ENCODE results near the gene ATG2A.

The ATG2A gene

DNA sequence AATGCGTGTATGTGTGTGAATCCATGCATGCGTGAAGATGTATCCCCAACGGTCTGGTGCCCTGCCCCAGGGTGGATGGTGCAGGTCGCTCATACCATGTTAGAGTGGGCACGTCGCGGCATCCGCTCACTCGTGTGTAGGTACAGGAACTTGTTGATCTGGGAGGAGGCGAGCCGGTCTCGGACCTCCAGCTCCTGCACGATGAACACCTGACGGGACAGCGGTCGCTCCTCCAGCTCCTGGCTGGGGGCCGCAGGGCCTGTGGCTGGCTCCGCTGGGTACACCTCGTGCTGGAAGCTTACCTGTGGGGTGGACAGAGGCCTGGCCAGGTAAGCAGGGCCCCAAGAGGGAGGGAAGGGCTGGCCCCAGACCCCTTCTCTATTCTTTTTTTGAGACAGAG, 18.5 kb downstream of the ATG2A start:
- Histone ChIP-seq H3K27me3 (ENCODE audit: control insufficient read depth, insufficient read depth, low read length) (no peaks in the 10 kb centered on the region), H3K9me3 (ENCODE audit: control insufficient read depth, low read depth, low read length) (no peaks in the 10 kb centered on the region), H3K4me3 (ENCODE audit: low read length) (no peak overlapping the region), H3K36me3 (ENCODE audit: control insufficient read depth, low read depth, low read length) (no peaks in the 10 kb centered on the region), H3K4me1 (ENCODE audit: control insufficient read depth, low read depth, low read length) (no peaks in the 10 kb centered on the region), H3K27ac (ENCODE audit: low read length) (no peak overlapping the region), H3K9ac (ENCODE audit: low read length) (no peak overlapping the region)

DNA sequence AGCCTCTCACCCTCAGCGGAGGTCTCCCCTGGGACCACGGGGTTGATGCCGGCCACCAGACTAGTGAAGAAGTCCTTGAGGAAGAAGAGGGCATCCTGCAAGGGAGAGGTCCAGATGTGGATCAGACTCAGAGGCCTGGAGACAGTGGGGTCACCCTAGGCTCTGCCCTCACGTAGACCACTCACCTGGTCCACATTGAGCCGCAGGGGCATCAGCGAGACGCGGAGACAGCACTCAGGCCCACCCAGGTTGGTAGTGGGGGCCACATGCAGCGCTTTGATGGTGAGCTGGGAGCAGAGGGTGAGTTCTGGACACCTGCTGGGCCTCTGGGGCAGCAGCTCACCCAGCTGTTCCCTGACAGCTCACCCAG, 18.9 kb downstream of the ATG2A start:
- Histone ChIP-seq H3K9ac (ENCODE audit: low read length) (no peak overlapping the region), H3K4me3 (ENCODE audit: low read length) (no peak overlapping the region), H3K9me3 (ENCODE audit: control insufficient read depth, low read depth, low read length) (no peaks in the 10 kb centered on the region), H3K4me1 (ENCODE audit: control insufficient read depth, low read depth, low read length) (no peaks in the 10 kb centered on the region), H3K27ac (ENCODE audit: low read length) (no peak overlapping the region), H3K27me3 (ENCODE audit: control insufficient read depth, insufficient read depth, low read length) (no peaks in the 10 kb centered on the region), H3K36me3 (ENCODE audit: control insufficient read depth, low read depth, low read length) (no peaks in the 10 kb centered on the region)

DNA sequence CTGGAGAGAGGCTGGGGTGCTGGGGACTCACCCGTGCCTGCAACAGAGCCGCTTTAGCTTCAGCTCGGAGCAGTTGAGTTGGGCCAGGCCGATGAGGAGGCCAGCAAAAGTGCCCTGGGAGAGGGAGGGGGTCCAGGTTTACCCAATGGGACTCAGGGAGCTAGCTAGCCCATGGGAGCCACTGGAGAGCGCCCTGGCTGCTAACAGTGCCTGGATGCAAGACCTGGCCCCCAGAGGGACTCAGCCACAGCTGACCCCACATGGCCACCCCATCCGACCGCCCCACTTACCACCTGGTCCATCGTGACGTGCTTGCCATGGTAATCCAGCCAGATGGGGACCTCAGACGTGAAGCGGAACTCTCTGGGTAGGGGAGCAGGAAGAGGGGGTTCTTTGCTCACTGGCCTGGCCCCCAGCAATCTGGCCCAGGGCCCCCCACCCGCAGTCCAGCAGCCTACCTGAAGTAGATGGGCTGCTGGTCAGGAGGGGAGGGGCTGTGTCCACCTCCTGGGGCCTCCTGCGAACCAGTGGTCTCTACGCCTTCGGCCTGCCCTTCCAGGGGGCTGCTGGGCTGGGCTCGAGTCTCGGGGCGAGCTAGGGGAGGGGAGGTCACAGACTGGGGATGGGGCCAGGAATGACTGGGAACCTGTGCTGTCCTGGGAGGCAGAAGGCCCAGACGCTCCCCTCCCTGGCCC, 19.5 kb downstream of the ATG2A start:
- Histone ChIP-seq H3K27me3 (ENCODE audit: control insufficient read depth, insufficient read depth, low read length) (no peaks in the 10 kb centered on the region), H3K36me3 (ENCODE audit: control insufficient read depth, low read depth, low read length) (no peaks in the 10 kb centered on the region), H3K4me1 (ENCODE audit: control insufficient read depth, low read depth, low read length) (no peaks in the 10 kb centered on the region), H3K4me3 (ENCODE audit: low read length) (no peak overlapping the region), H3K9ac (ENCODE audit: low read length) (no peak overlapping the region), H3K9me3 (ENCODE audit: control insufficient read depth, low read depth, low read length) (no peaks in the 10 kb centered on the region), H3K27ac (ENCODE audit: low read length) (no peak overlapping the region)

DNA sequence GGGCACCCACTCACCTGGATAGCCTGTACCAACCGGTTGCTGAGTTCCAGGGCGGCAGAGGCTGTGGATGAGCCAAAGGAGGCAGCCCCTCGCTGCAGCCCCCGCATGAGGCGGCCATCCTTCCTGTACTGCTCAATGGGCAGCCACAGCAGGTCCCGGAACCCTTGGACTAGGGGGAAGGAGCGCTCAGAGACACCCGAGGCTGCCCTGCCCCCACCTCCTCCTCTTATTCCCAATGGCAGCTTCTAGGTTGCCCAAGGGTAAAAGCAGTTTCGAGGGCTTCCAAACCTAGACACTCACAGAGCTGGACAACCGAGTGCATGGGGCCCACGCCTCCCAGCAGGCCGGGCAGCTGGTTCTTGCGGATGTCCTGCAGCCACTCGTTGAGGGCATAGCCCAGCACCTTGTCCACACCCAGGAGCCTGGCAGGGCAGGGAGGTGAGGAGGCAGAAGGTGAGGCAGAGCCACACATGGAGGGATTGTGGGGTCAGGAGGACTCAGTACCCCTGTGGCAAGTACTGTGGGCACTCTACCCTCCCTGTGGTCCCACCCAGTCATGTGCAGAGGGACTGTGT, 20.5 kb downstream of the ATG2A start:
- Histone ChIP-seq H3K27me3 (ENCODE audit: control insufficient read depth, insufficient read depth, low read length) (no peaks in the 10 kb centered on the region), H3K27ac (ENCODE audit: low read length) (no peak overlapping the region), H3K9me3 (ENCODE audit: control insufficient read depth, low read depth, low read length) (no peaks in the 10 kb centered on the region), H3K36me3 (ENCODE audit: control insufficient read depth, low read depth, low read length) (no peaks in the 10 kb centered on the region), H3K4me3 (ENCODE audit: low read length) (no peak overlapping the region), H3K9ac (ENCODE audit: low read length) (no peak overlapping the region), H3K4me1 (ENCODE audit: control insufficient read depth, low read depth, low read length) (no peaks in the 10 kb centered on the region)

DNA sequence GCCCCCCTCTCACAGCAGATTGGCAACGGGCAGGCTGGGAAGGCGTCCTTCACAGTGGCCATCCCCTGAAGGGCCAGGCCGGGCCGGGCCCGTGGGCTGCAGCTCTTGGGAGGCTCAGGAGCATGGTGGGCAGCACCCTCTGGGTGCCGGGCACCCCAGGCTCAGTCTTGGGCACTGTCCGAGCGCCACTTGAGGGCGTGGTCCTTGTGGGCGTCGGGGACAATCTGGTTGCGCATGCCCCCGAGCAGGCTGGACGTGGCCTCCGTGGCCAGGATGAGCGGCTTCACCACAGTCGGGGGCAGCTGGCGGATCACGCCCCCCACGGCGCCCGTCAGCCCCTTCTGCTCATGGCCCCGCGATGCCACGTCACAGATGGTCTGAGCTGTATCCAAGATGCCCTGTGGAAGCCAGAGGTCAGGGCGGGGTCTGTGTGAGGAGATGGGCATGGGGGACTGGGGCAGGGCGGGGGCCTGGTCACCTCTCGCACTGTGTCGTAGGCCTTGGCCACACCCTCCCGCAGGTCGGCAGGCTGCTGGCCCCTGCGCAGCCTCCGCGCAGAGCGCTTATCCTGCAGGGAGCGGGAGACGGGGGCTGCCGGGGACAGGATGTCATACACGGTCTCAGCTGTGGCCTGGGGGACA, 22.1 kb downstream of the ATG2A start:
- Histone ChIP-seq H3K27me3 (ENCODE audit: control insufficient read depth, insufficient read depth, low read length) (no peaks in the 10 kb centered on the region), H3K9ac (ENCODE audit: low read length) (no peak overlapping the region), H3K9me3 (ENCODE audit: control insufficient read depth, low read depth, low read length) (no peaks in the 10 kb centered on the region), H3K4me3 (ENCODE audit: low read length) (no peak overlapping the region), H3K4me1 (ENCODE audit: control insufficient read depth, low read depth, low read length) (no peaks in the 10 kb centered on the region), H3K36me3 (ENCODE audit: control insufficient read depth, low read depth, low read length) (no peaks in the 10 kb centered on the region), H3K27ac (ENCODE audit: low read length) (no peak overlapping the region)

DNA sequence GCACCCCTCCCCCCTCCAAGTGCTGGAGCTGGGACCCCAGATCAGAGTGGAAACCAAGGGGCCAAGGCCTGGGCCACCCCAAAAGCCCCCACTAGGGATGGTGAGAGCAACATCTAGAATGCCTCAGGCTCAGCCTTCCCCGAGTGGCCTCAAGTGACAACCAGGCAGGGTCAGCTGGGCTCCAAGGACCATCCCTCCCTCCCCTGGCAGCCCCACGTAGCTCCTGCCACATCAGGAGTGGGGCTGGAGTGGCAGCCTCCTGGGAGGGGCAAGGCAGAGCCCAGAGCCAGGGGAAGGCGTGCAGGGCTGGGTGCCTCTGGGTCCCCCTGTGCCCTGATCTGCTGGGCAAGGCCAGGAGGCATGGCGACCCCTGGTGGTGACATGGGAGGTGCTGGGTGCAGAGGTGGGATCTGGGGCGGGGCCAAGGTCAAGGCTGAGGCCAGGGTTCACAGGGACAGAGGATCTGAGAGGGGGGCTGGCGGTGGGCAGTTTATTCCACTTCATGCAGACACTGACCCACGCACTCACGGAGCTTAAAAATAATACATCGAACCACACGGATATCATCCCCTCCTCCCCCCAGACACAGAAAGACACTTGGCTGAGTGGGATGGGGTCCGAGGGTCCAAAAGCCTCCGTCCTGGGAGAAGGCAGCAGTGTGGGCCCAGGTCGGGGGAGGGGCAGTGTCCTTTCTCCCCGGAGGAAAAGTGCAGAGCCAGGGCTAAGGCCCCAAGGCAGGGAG, 22.8 kb downstream of the ATG2A start:
- no peak overlapping the region for H3K9ac ChIP-seq (ENCODE audit: low read length)
- H3K4me3 ChIP-seq (ENCODE audit: low read length) = no peak overlapping the region
- no peaks in the 10 kb centered on the region for H3K36me3 ChIP-seq (ENCODE audit: control insufficient read depth, low read depth, low read length)
- H3K27ac ChIP-seq (ENCODE audit: low read length) = no peak overlapping the region
- no peaks in the 10 kb centered on the region for H3K27me3 ChIP-seq (ENCODE audit: control insufficient read depth, insufficient read depth, low read length)
- no peaks in the 10 kb centered on the region for H3K4me1 ChIP-seq (ENCODE audit: control insufficient read depth, low read depth, low read length)
- H3K9me3 ChIP-seq (ENCODE audit: control insufficient read depth, low read depth, low read length) = no peaks in the 10 kb centered on the region

DNA sequence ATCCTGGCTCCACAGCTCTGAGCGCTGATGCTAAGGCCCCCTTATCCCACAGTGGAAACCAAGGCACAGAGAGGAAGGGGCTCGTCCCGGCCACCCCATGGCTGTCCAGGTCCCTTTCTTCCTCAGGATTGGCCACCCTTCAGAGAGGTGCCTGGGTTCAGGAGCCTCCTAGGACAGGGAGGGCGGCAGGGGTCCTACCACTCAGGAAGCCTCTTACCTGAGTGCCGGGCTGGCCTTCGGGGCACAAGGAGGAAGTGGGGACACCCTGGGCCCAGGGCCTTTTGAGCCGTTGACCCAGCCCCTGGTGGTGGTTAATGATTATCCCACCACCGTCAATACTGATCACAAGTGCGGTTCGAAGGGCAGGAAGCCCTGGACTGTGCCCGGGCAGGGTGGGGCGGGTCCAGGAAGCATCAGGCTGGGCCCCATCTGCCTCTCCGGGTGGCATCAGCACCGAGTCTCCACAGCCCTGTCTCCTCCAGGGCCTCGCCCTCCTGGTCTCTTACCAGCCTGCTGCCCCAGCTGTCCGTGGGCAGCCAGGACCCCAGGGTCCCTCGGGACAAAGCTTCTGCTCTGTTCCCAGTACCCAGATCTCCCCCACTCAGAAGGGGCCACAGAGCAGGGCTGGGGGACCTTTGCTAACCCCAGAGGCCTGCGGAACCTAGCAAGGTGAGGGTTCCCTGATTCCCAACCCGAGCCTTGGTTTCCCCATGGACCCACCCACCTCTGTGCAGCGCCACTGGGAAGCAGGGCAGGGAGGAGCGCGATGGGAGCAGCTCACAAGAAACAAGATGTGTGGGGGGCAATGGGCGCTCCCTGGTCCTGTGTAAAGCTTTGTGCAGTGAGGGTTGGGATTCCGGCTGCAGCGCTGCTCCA, 23.6 kb downstream of the ATG2A start:
- H3K9me3 ChIP-seq (ENCODE audit: control insufficient read depth, low read depth, low read length) = no peaks in the 10 kb centered on the region
- no peaks in the 10 kb centered on the region for H3K36me3 ChIP-seq (ENCODE audit: control insufficient read depth, low read depth, low read length)
- no peak overlapping the region for H3K9ac ChIP-seq (ENCODE audit: low read length)
- no peaks in the 10 kb centered on the region for H3K27me3 ChIP-seq (ENCODE audit: control insufficient read depth, insufficient read depth, low read length)
- no peaks in the 10 kb centered on the region for H3K4me1 ChIP-seq (ENCODE audit: control insufficient read depth, low read depth, low read length)
- H3K27ac ChIP-seq (ENCODE audit: low read length) = no peak overlapping the region
- H3K4me3 ChIP-seq (ENCODE audit: low read length) = no peak overlapping the region

DNA sequence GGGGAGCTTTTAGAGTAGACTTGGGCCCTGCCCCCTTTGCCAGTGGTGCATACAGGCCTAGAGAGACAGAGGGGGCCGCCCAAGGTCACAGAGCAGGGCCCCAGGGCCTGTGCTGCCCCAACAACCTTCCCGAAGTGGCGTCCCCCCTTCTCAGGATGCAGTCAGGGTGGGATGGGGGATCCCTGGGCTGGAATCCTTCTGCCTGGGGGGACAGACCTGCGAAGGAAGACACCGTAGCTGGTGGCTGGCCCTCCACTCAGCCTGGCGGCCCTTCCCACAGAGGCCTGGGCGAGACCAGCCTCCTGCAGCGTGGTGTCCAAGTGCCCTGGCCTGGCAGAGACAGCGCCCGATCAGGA, 24.2 kb downstream of the ATG2A start:
- Histone ChIP-seq H3K9me3 (ENCODE audit: control insufficient read depth, low read depth, low read length) (no peaks in the 10 kb centered on the region), H3K27ac (ENCODE audit: low read length) (no peak overlapping the region), H3K36me3 (ENCODE audit: control insufficient read depth, low read depth, low read length) (no peaks in the 10 kb centered on the region), H3K4me3 (ENCODE audit: low read length) (no peak overlapping the region), H3K27me3 (ENCODE audit: control insufficient read depth, insufficient read depth, low read length) (no peaks in the 10 kb centered on the region), H3K9ac (ENCODE audit: low read length) (no peak overlapping the region), H3K4me1 (ENCODE audit: control insufficient read depth, low read depth, low read length) (peaks cover 5% of the 10 kb centered on the region)

DNA sequence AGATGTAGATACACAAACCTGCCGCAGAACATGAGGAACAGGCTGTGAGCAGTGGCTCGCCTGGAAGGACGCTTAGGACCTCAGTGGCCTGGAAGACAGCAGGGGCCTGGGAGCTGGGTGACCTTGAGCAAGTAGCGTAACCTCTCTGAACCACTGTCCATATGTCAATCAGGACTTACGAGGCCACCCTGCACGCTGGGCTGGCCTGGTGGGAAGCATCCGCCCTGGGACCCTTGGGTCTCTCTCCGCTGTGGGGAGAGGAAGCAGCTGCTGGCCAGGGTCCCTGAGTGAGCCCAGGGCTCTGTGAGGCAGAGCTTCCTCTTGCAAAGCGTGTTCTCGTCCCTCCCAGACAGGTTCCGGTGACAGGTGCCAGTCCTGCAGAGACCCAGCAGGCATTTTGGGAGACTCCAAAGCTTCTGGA, 24.6 kb downstream of the ATG2A start:
- Histone ChIP-seq H3K9me3 (ENCODE audit: control insufficient read depth, low read depth, low read length) (no peaks in the 10 kb centered on the region), H3K4me1 (ENCODE audit: control insufficient read depth, low read depth, low read length) (peaks cover 7% of the 10 kb centered on the region), H3K4me3 (ENCODE audit: low read length) (no peak overlapping the region), H3K36me3 (ENCODE audit: control insufficient read depth, low read depth, low read length) (no peaks in the 10 kb centered on the region), H3K27ac (ENCODE audit: low read length) (no peak overlapping the region), H3K27me3 (ENCODE audit: control insufficient read depth, insufficient read depth, low read length) (no peaks in the 10 kb centered on the region), H3K9ac (ENCODE audit: low read length) (no peak overlapping the region)

DNA sequence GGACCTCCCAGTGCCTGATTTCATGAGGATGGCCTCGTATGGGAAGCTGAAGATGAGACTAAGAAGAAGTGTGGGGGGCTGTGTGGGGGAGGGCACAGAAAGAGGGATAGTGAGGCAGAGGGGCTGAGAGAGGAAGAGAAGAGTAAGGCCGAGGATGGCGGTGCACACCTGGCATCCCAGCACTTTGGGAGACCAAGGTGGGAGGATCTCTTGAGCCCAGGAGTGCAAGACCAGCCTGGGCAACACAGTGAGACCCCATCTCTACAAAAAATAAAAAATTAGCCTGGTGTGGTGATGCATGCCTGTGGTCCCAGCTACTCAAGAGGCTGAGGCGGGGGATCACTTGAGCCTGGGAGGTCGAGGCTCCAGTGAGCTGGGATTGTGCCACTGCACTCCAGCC, 25.1 kb downstream of the ATG2A start:
- no peak overlapping the region for H3K4me3 ChIP-seq (ENCODE audit: low read length)
- no peak overlapping the region for H3K27ac ChIP-seq (ENCODE audit: low read length)
- H3K36me3 ChIP-seq (ENCODE audit: control insufficient read depth, low read depth, low read length) = no peaks in the 10 kb centered on the region

DNA sequence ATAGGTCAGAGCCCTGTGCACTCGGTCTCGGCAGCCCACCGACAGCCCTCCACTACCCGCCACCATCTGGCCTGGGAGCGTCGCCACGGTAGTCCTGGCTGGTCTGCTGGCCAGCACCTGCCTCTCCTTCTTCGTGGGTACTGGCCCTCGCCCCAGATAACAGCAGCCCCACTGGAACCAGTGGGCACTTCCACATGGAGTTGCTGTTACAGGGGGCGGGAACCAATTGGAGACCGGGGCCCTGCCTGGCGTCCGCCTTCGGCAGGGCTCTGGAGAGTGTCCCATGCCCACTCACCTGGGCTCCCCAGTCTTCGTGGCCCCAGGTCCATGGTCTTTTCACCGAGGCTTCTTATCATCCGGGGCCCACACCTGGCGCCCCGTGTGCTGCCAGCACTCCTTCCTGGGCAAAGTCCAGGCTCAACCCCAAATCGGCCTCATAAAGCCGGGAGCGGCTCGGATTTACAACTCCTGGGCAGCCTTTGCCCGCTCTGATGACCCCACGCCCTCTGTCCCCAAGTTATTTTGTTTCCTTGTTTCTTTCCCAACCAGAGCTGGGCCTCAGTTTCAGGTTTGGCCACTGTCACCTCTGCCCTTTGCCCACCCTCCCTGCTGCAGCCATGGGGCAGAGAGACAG, 25.7 kb downstream of the ATG2A start:
- Histone ChIP-seq H3K4me1 (ENCODE audit: control insufficient read depth, low read depth, low read length) (peaks cover 9% of the 10 kb centered on the region), H3K27ac (ENCODE audit: low read length) (no peak overlapping the region), H3K9ac (ENCODE audit: low read length) (no peak overlapping the region), H3K36me3 (ENCODE audit: control insufficient read depth, low read depth, low read length) (no peaks in the 10 kb centered on the region), H3K9me3 (ENCODE audit: control insufficient read depth, low read depth, low read length) (no peaks in the 10 kb centered on the region), H3K27me3 (ENCODE audit: control insufficient read depth, insufficient read depth, low read length) (no peaks in the 10 kb centered on the region), H3K4me3 (ENCODE audit: low read length) (no peak overlapping the region)

More for the DNA sequence above, 25.1 kb downstream of the ATG2A start:
- peaks cover 9% of the 10 kb centered on the region for H3K4me1 ChIP-seq (ENCODE audit: control insufficient read depth, low read depth, low read length)
- H3K9ac ChIP-seq (ENCODE audit: low read length) = no peak overlapping the region
- H3K9me3 ChIP-seq (ENCODE audit: control insufficient read depth, low read depth, low read length) = no peaks in the 10 kb centered on the region
- H3K27me3 ChIP-seq (ENCODE audit: control insufficient read depth, insufficient read depth, low read length) = no peaks in the 10 kb centered on the region
